T-helper 17 cell (primary cell): ENCODE measurements around the gene SORBS1. TPM values are rescaled to one million over a fixed set of nuclear protein-coding genes. Genes with fewer than 3 reads are reported as not detected.
A peak's percentile ranks its signal among the peaks of the same experiment; 100 is the strongest.

Experiments
- ATAC-seq: fragments of 150-1000 bp; cut with Tn5 transposase; 2 replicates; pipeline ENCODE4 v1.10.0; 2021; ENCODE audit warnings: mild to moderate bottlenecking, moderate library complexity
- DNase-seq, 3 donors: peaks; one replicate each; pipeline versions ENCODE4 v3.0.0 to v3.0.0-alpha.2; 2020 to 2021
- H3K9me3 ChIP-seq: one replicate; pipeline ENCODE4 v1.7.0; 2013; ENCODE audit warnings: low read length, mild to moderate bottlenecking; ENCODE audit not compliant: control insufficient read depth, poor library complexity, severe bottlenecking
- H3K27ac Mint-ChIP-seq: one replicate; pipeline ENCODE4 v1.8.0; 2022; ENCODE audit warnings: mild to moderate bottlenecking, moderate library complexity, mixed read lengths
- H3K27me3 Mint-ChIP-seq: one replicate; pipeline ENCODE4 v1.8.0; 2022; ENCODE audit warnings: mixed read lengths
- H3K36me3 Mint-ChIP-seq: one replicate; pipeline ENCODE4 v1.8.0; 2022; ENCODE audit warnings: low read depth, mixed read lengths
- H3K4me1 Mint-ChIP-seq: one replicate; pipeline ENCODE4 v1.8.0; 2022; ENCODE audit warnings: mild to moderate bottlenecking, mixed read lengths
- H3K4me3 Mint-ChIP-seq: one replicate; pipeline ENCODE4 v1.8.0; 2022; ENCODE audit warnings: mild to moderate bottlenecking, moderate library complexity, mixed read lengths
- total RNA-seq, 4 donors: library from RNA in 2 of 4; stranded (reverse) in 2 of 4; gene quantifications; one replicate each; pipeline ENCODE4 v1.2.3 and lab custom pipeline; 2022 to 2026

SORBS1 gene
- total RNA-seq, 2 donors from 2014 or later: 2.5 to 5.0 TPM

- DNase-seq: peak in 1 of 3 donors; percentile 8
- H3K36me3 Mint-ChIP-seq: no peaks in the 10 kb centered on the region
- no peak overlapping the region for H3K4me3 Mint-ChIP-seq
- H3K4me1 Mint-ChIP-seq: peaks cover 2% of the 10 kb centered on the region
- no peaks in the 10 kb centered on the region for H3K9me3 ChIP-seq
- no peak overlapping the region for H3K27ac Mint-ChIP-seq
- peaks cover 10% of the 10 kb centered on the region for H3K27me3 Mint-ChIP-seq
- ATAC-seq: peak; percentile 76
Observed at GRCh38 chr10:95445837-95446486, 115.2 kb downstream of the SORBS1 start.

- DNase-seq (no peak), ATAC-seq (no peak)
- no peak overlapping the region for H3K27ac Mint-ChIP-seq
- peaks cover 2% of the 10 kb centered on the region for H3K4me1 Mint-ChIP-seq
- peaks cover 8% of the 10 kb centered on the region for H3K27me3 Mint-ChIP-seq
- H3K36me3 Mint-ChIP-seq: no peaks in the 10 kb centered on the region
- H3K9me3 ChIP-seq: no peaks in the 10 kb centered on the region
- no peak overlapping the region for H3K4me3 Mint-ChIP-seq
Observed at GRCh38 chr10:95445223-95445836, 115.8 kb downstream of the SORBS1 start.

- ATAC-seq (no peak), DNase-seq (no peak)
- no peak overlapping the region for H3K27ac Mint-ChIP-seq
- H3K27me3 Mint-ChIP-seq: peaks cover 8% of the 10 kb centered on the region
- no peaks in the 10 kb centered on the region for H3K36me3 Mint-ChIP-seq
- H3K9me3 ChIP-seq: no peaks in the 10 kb centered on the region
- no peak overlapping the region for H3K4me3 Mint-ChIP-seq
- peaks cover 2% of the 10 kb centered on the region for H3K4me1 Mint-ChIP-seq
Observed at GRCh38 chr10:95444792-95445191, 116.4 kb downstream of the SORBS1 start.

GRCh38 chr10:95443636-95444035 lies 117.5 kb downstream of the SORBS1 start:
- Mint-ChIP-seq H3K27me3 (peaks cover 8% of the 10 kb centered on the region), H3K36me3 (no peaks in the 10 kb centered on the region), H3K27ac (no peak overlapping the region), H3K4me1 (peaks cover 2% of the 10 kb centered on the region), H3K4me3 (no peak overlapping the region)
- H3K9me3 ChIP-seq: no peaks in the 10 kb centered on the region
- DNase-seq (no peak), ATAC-seq (no peak)

- no peak for ATAC-seq
- Mint-ChIP-seq H3K4me3 (no peak overlapping the region), H3K4me1 (peaks cover 2% of the 10 kb centered on the region)
Observed at GRCh38 chr10:95442341-95442740, 118.8 kb downstream of the SORBS1 start.

GRCh38 chr10:95441547-95441923 lies 119.6 kb downstream of the SORBS1 start:
- no peaks in the 10 kb centered on the region for H3K27me3 Mint-ChIP-seq
- H3K36me3 Mint-ChIP-seq: no peaks in the 10 kb centered on the region
- H3K9me3 ChIP-seq: no peaks in the 10 kb centered on the region
- H3K4me3 Mint-ChIP-seq: no peak overlapping the region
- DNase-seq (no peak), ATAC-seq (no peak)
- peaks cover 2% of the 10 kb centered on the region for H3K4me1 Mint-ChIP-seq
- H3K27ac Mint-ChIP-seq: no peak overlapping the region

More at GRCh38 chr10:95442341-95442740, 118.8 kb downstream of the SORBS1 start:
- H3K27me3 Mint-ChIP-seq: no peaks in the 10 kb centered on the region
- H3K36me3 Mint-ChIP-seq: no peaks in the 10 kb centered on the region
- no peaks in the 10 kb centered on the region for H3K9me3 ChIP-seq
- no peak for DNase-seq
- no peak overlapping the region for H3K27ac Mint-ChIP-seq

GRCh38 chr10:95440756-95441546 lies 120.2 kb downstream of the SORBS1 start:
- Mint-ChIP-seq H3K4me1 (peaks cover under 1% of the 10 kb centered on the region), H3K36me3 (no peaks in the 10 kb centered on the region), H3K4me3 (no peak overlapping the region), H3K27me3 (no peaks in the 10 kb centered on the region), H3K27ac (no peak overlapping the region)
- H3K9me3 ChIP-seq: no peaks in the 10 kb centered on the region
- DNase-seq: no peak
- ATAC-seq: no peak

GRCh38 chr10:95440038-95440725 lies 121.0 kb downstream of the SORBS1 start:
- H3K27ac Mint-ChIP-seq: no peak overlapping the region
- DNase-seq (no peak), ATAC-seq (no peak)
- H3K4me1 Mint-ChIP-seq: no peaks in the 10 kb centered on the region
- no peaks in the 10 kb centered on the region for H3K36me3 Mint-ChIP-seq
- H3K9me3 ChIP-seq: no peaks in the 10 kb centered on the region
- H3K4me3 Mint-ChIP-seq: no peak overlapping the region
- H3K27me3 Mint-ChIP-seq: no peaks in the 10 kb centered on the region

- Mint-ChIP-seq H3K27me3 (no peaks in the 10 kb centered on the region), H3K27ac (no peak overlapping the region), H3K4me1 (no peaks in the 10 kb centered on the region), H3K4me3 (no peak overlapping the region), H3K36me3 (peaks cover 2% of the 10 kb centered on the region)
- no peaks in the 10 kb centered on the region for H3K9me3 ChIP-seq
- DNase-seq: no peak
- no peak for ATAC-seq
Observed at GRCh38 chr10:95438781-95439180, 122.4 kb downstream of the SORBS1 start.

- H3K9me3 ChIP-seq: no peaks in the 10 kb centered on the region
- DNase-seq (no peak), ATAC-seq (no peak)
- Mint-ChIP-seq H3K4me3 (no peak overlapping the region), H3K36me3 (peaks cover 2% of the 10 kb centered on the region), H3K4me1 (no peaks in the 10 kb centered on the region), H3K27ac (no peak overlapping the region), H3K27me3 (no peaks in the 10 kb centered on the region)
Observed at GRCh38 chr10:95437669-95438068, 123.5 kb downstream of the SORBS1 start.

GRCh38 chr10:95435548-95436279 lies 125.5 kb downstream of the SORBS1 start:
- no peaks in the 10 kb centered on the region for H3K4me1 Mint-ChIP-seq
- H3K27me3 Mint-ChIP-seq: no peaks in the 10 kb centered on the region
- peaks cover 2% of the 10 kb centered on the region for H3K36me3 Mint-ChIP-seq
- H3K9me3 ChIP-seq: no peaks in the 10 kb centered on the region
- H3K4me3 Mint-ChIP-seq: no peak overlapping the region
- no peak for ATAC-seq
- no peak overlapping the region for H3K27ac Mint-ChIP-seq
- DNase-seq: no peak

GRCh38 chr10:95434583-95434982 lies 126.6 kb downstream of the SORBS1 start:
- no peaks in the 10 kb centered on the region for H3K9me3 ChIP-seq
- no peak for ATAC-seq
- H3K27me3 Mint-ChIP-seq: peaks cover 6% of the 10 kb centered on the region
- no peak overlapping the region for H3K4me3 Mint-ChIP-seq
- no peaks in the 10 kb centered on the region for H3K4me1 Mint-ChIP-seq
- H3K27ac Mint-ChIP-seq: no peak overlapping the region
- DNase-seq: no peak
- H3K36me3 Mint-ChIP-seq: peaks cover 2% of the 10 kb centered on the region
